HEK293 (cell line): ENCODE data around the gene PSORS1C1.

Experiments used
- CTCF ChIP-seq: fragments of 450-650 bp; formaldehyde crosslinking; IDR thresholded peaks from 2 replicates; pipeline ENCODE4 v1.5.1; 2016; ENCODE audit warnings: missing biosample characterization, missing genetic modification characterization
- INSM2 ChIP-seq: fragments of 450-650 bp; formaldehyde crosslinking; IDR thresholded peaks from 2 replicates; pipeline ENCODE4 v1.5.1; 2016; ENCODE audit warnings: missing biosample characterization, missing genetic modification characterization
- KLF16 ChIP-seq: fragments of 450-650 bp; formaldehyde crosslinking; IDR thresholded peaks from 2 replicates; pipeline ENCODE4 v1.5.1; 2017; ENCODE audit warnings: missing biosample characterization, missing genetic modification characterization
- PRDM10 ChIP-seq: fragments of 450-650 bp; formaldehyde crosslinking; IDR thresholded peaks from 2 replicates; pipeline ENCODE4 v1.5.1; 2016; ENCODE audit warnings: missing biosample characterization, missing genetic modification characterization
- SP2 ChIP-seq: fragments of 450-650 bp; formaldehyde crosslinking; IDR thresholded peaks from 2 replicates; pipeline ENCODE4 v1.5.1; 2016; ENCODE audit warnings: missing biosample characterization, missing genetic modification characterization
- TRIM28 ChIP-seq: IDR thresholded peaks from 2 replicates; pipeline ENCODE4 v1.6.1; 2011; ENCODE audit warnings: low read length, control low read depth, borderline replicate concordance
- YY1 ChIP-seq: fragments of 450-650 bp; formaldehyde crosslinking; IDR thresholded peaks from 2 replicates; pipeline ENCODE4 v1.5.1; 2018; ENCODE audit warnings: missing biosample characterization, missing genetic modification characterization
- ZNF133 ChIP-seq: fragments of 450-650 bp; formaldehyde crosslinking; IDR thresholded peaks from 2 replicates; pipeline ENCODE4 v1.5.1; 2016; ENCODE audit warnings: missing biosample characterization, missing genetic modification characterization
- ZNF274 ChIP-seq, 2 experiments: fragments of 200-500 bp in 1 of 2; fragments of 450-650 bp in 1 of 2; sonication (Bioruptor generic) in 1 of 2; formaldehyde crosslinking in 1 of 2; IDR thresholded peaks; 2 replicates each; pipeline versions ENCODE4 v1.5.1 to v1.6.1; 2014 to 2016; ENCODE audit warnings: borderline replicate concordance in 1 of 2, inconsistent platforms in 1 of 2, low read length in 1 of 2, missing biosample characterization in 1 of 2, missing genetic modification characterization in 1 of 2
- ZNF280D ChIP-seq: fragments of 450-650 bp; formaldehyde crosslinking; IDR thresholded peaks from 2 replicates; pipeline ENCODE4 v1.5.1; 2016; ENCODE audit warnings: missing biosample characterization, missing genetic modification characterization
- ZNF521 ChIP-seq: fragments of 450-650 bp; formaldehyde crosslinking; IDR thresholded peaks from 2 replicates; pipeline ENCODE4 v1.5.1; 2017; ENCODE audit warnings: missing biosample characterization, mild to moderate bottlenecking, missing genetic modification characterization
- ZNF639 ChIP-seq: fragments of 450-650 bp; formaldehyde crosslinking; IDR thresholded peaks from 2 replicates; pipeline ENCODE4 v1.5.1; 2016; ENCODE audit warnings: missing biosample characterization, missing genetic modification characterization
- ZNF777 ChIP-seq: fragments of 450-650 bp; formaldehyde crosslinking; IDR thresholded peaks from 2 replicates; pipeline ENCODE4 v1.5.1; 2017; ENCODE audit warnings: missing biosample characterization, missing genetic modification characterization, borderline replicate concordance

- no peak for TF ChIP-seq YY1 (tag by site-specific recombination)
- no peak for TF ChIP-seq ZNF777 (tag by site-specific recombination)
- no peak for TF ChIP-seq TRIM28
- TF ChIP-seq CTCF (tag by site-specific recombination) = no peak
- no peak for TF ChIP-seq ZNF274 (IDR thresholded peaks at IDR 0.05; ENCODE audit: low read length)
- TF ChIP-seq ZNF274 (tag by site-specific recombination; IDR thresholded peaks at IDR 0.05; ENCODE audit: borderline replicate concordance) = no peak
- no peak for TF ChIP-seq ZNF133 (tag by site-specific recombination)
- no peak for TF ChIP-seq INSM2 (tag by site-specific recombination)
- no peak for TF ChIP-seq KLF16
- TF ChIP-seq ZNF280D (tag by site-specific recombination) = no peak
- no peak for TF ChIP-seq SP2 (tag by site-specific recombination)
- no peak for TF ChIP-seq ZNF639 (tag by site-specific recombination)
- no peak for TF ChIP-seq ZNF521 (tag by site-specific recombination)
- TF ChIP-seq PRDM10 (tag by site-specific recombination) = no peak
Observed at GRCh38 chr6:31186052-31186734, 71.6 kb downstream of the PSORS1C1 start.
